HepG2 (cell line): Measurements from ENCODE around the gene ADARB2. TPM values are rescaled to one million over a fixed set of nuclear protein-coding genes. Genes with fewer than 3 reads are reported as not detected.

Experiments used
- ATAC-seq: fragments of 200-7000 bp; cut with Tn5 transposase; 3 replicates; pipeline ENCODE4 v1.9.1; 2020; ENCODE audit warnings: mild to moderate bottlenecking, moderate library complexity
- BruUV-seq: library from RNA; stranded (reverse); fragments of 400-500 nt; replicated peaks from 2 replicates; lab custom pipeline; 2021; lab: Mats Ljungman, UMichigan
- CTCF ChIA-PET: fragments of 300-600 bp; formaldehyde crosslinking; extraction: SDS; loops from one replicate; lab custom pipeline; 2021; ENCODE audit warnings: low total read pairs, inconsistent platforms, low intra/inter-chr PET ratio; lab: Yijun Ruan, JAX
- POLR2A ChIA-PET: fragments of 350-600 bp; sonication (Branson Sonifier 250); formaldehyde crosslinking; loops from one replicate; lab custom pipeline; 2020; ENCODE audit warnings: antibody characterized with exemption, inconsistent platforms; lab: Yijun Ruan, JAX
- DNase-seq: peaks from one replicate; pipeline ENCODE4 v3.0.0-alpha.2; 2015; ENCODE audit warnings: low spot score
- FAIRE-seq: peaks from 3 replicates; lab custom pipeline; 2011; peaks lifted over from hg19 to GRCh38; lab: Jason Lieb, UNC
- H2AFZ ChIP-seq: one replicate; pipeline ENCODE4 v1.6.1; 2011; ENCODE audit warnings: low read length, inconsistent platforms
- H3K27ac ChIP-seq: fragments of 300-600 bp; 3 replicates; pipeline ENCODE4 v1.8.0; 2011; ENCODE audit warnings: mixed run types, mild to moderate bottlenecking, mixed read lengths, low read length, inconsistent platforms; ENCODE audit not compliant: insufficient read depth; ENCODE audit errors: extremely low read length
- H3K27me3 ChIP-seq, 2 experiments: fragments of 200-600 bp in 1 of 2; 2 replicates in 1 of 2; 3 replicates in 1 of 2; pipeline versions ENCODE4 v1.6.0 to v1.8.0; 2011; ENCODE audit warnings: low read length in 2 of 2, mild to moderate bottlenecking in 2 of 2, moderate library complexity in 2 of 2, inconsistent platforms in 1 of 2; ENCODE audit not compliant: insufficient read depth in 2 of 2, control insufficient read depth in 1 of 2
- H3K36me3 ChIP-seq, 2 experiments: fragments of 200-600 bp in 1 of 2; replicated peaks in 1 of 2; 2 replicates in 1 of 2; 3 replicates in 1 of 2; pipeline versions ENCODE4 v1.5.1 to v1.8.0; 2011; ENCODE audit warnings: low read length in 2 of 2, inconsistent platforms in 1 of 2; ENCODE audit not compliant: insufficient read depth in 2 of 2, control insufficient read depth in 1 of 2
- H3K4me1 ChIP-seq: 2 replicates; pipeline ENCODE4 v1.5.1; 2012; ENCODE audit warnings: low read length, inconsistent platforms; ENCODE audit not compliant: insufficient read depth
- H3K4me2 ChIP-seq: 2 replicates; pipeline ENCODE4 v1.6.0; 2011; ENCODE audit warnings: low read depth, low read length, inconsistent platforms
- H3K4me3 ChIP-seq, 3 experiments: fragments of 200-600 bp in 1 of 3; sonication (generic), shearing (Covaris generic) in 1 of 3; replicated peaks in 1 of 3; 2 replicates each; pipeline ENCODE4 v1.5.1; 2011 to 2016; ENCODE audit warnings: low read length in 3 of 3, inconsistent platforms in 2 of 3, low read depth in 2 of 3, mild to moderate bottlenecking in 2 of 3, control low read depth in 1 of 3, mixed read lengths in 1 of 3; ENCODE audit not compliant: insufficient read depth in 1 of 3
- H3K79me2 ChIP-seq: one replicate; pipeline ENCODE4 v1.6.1; 2011; ENCODE audit warnings: low read length, inconsistent platforms; ENCODE audit not compliant: insufficient read depth
- H3K9ac ChIP-seq: 2 replicates; pipeline ENCODE4 v1.6.0; 2011; ENCODE audit warnings: mild to moderate bottlenecking, low read depth, low read length, inconsistent platforms; ENCODE audit not compliant: insufficient read depth
- H3K9me3 ChIP-seq: 2 replicates; pipeline ENCODE4 v1.5.1; 2012; ENCODE audit warnings: mild to moderate bottlenecking, low read length
- H4K20me1 ChIP-seq: 2 replicates; pipeline ENCODE4 v1.6.0; 2011; ENCODE audit warnings: inconsistent platforms, mild to moderate bottlenecking, low read length, moderate library complexity; ENCODE audit not compliant: insufficient read depth
- MTF2 ChIP-seq: sonication (generic); formaldehyde crosslinking; IDR thresholded peaks from 2 replicates; pipeline ENCODE4 v1.5.0; 2020; ENCODE audit warnings: missing genetic modification reagents, borderline replicate concordance
- MYNN ChIP-seq: sonication (generic); formaldehyde crosslinking; IDR thresholded peaks from 2 replicates; pipeline ENCODE4 v1.4.0; 2020; ENCODE audit warnings: mild to moderate bottlenecking, low read depth, missing genetic modification reagents
- RXRB ChIP-seq: IDR thresholded peaks from 2 replicates; pipeline ENCODE4 v1.6.1; 2016; ENCODE audit warnings: borderline replicate concordance, missing genetic modification reagents, missing compliant biosample characterization
- SMAD3 ChIP-seq: sonication (generic); formaldehyde crosslinking; IDR thresholded peaks from 2 replicates; pipeline ENCODE4 v1.4.0; 2020; ENCODE audit warnings: missing genetic modification reagents
- SP1 ChIP-seq, 2 experiments: fragments of 450-650 bp in 1 of 2; sonication (generic) in 1 of 2; formaldehyde crosslinking in 1 of 2; IDR thresholded peaks; 2 replicates each; pipeline versions ENCODE4 v1.4.0 to v1.6.1; 2016 to 2020; ENCODE audit warnings: missing genetic modification reagents in 1 of 2
- ZNF224 ChIP-seq: sonication (generic); formaldehyde crosslinking; IDR thresholded peaks from 2 replicates; pipeline ENCODE4 v1.5.0; 2020; ENCODE audit warnings: mild to moderate bottlenecking, missing genetic modification reagents
- ZNF589 ChIP-seq: sonication (generic); formaldehyde crosslinking; conservative IDR thresholded peaks from 2 replicates; pipeline ENCODE4 v1.8.0; 2022; ENCODE audit warnings: mild to moderate bottlenecking, moderate library complexity, missing genetic modification reagents
- WGBS: methylation state at CpG from one replicate; pipeline ENCODE4 v1.1.6; 2017; ENCODE audit warnings: low lambda C conversion rate; 5-methylcytosine and 5-hydroxymethylcytosine counted together
- in situ Hi-C: cut with HindIII; loops from 2 replicates; pipeline ENCODE4 v1.10.0; 2017; ENCODE audit warnings: low pct_unique_long_range_greater_than_20kb; ENCODE audit not compliant: extremely low pct_ligation_motif_present
- intact Hi-C: fragments of 100-400 bp; cut with micrococcal nuclease; formaldehyde crosslinking; loops from one replicate; pipeline ENCODE4 v1.10.0; 2022; ENCODE audit not compliant: unreplicated experiment
- polyA plus RNA-seq, 8 experiments: library from polyadenylated mRNA; depleted of rRNA in 3 of 8; stranded (reverse) in 7 of 8; unstranded in 1 of 8; fragments of >200 nt; fragmentation: Illumina TruSeq in 4 of 8; extraction: Trizol in 4 of 8; gene quantifications; 2 replicates each; pipeline versions ENCODE4 v1.2.1 to v1.2.3, GENCODE V29; 2011 to 2016; ENCODE audit warnings: low read depth in 4 of 8, missing spikeins in 1 of 8, mixed read lengths in 1 of 8; ENCODE audit not compliant: insufficient read depth in 1 of 8
- total RNA-seq, 5 experiments: library from RNA; depleted of rRNA; stranded (reverse); fragments of >200 nt; fragmentation: Illumina TruSeq; extraction: Trizol; gene quantifications; 2 replicates each; pipeline ENCODE4 v1.2.3, GENCODE V29; 2016; ENCODE audit warnings: low read depth in 1 of 5
- TF ChIP-seq, protein P1 (sequence below): sonication (generic); formaldehyde crosslinking; IDR thresholded peaks from 2 replicates; pipeline ENCODE4 v1.8.0; 2022; ENCODE audit warnings: mild to moderate bottlenecking, missing genetic modification reagents, moderate library complexity
- TF ChIP-seq, protein P2 (sequence below): sonication (generic); formaldehyde crosslinking; IDR thresholded peaks from 2 replicates; pipeline ENCODE4 v1.4.0; 2020; ENCODE audit warnings: mild to moderate bottlenecking, missing genetic modification reagents, borderline replicate concordance
- TF ChIP-seq, protein P3 (sequence below): sonication (generic); formaldehyde crosslinking; IDR thresholded peaks from 2 replicates; pipeline ENCODE4 v1.9.0; 2021; ENCODE audit warnings: mild to moderate bottlenecking, missing genetic modification reagents

Gene ADARB2
- total and polyA plus RNA-seq, 2 of the 13 experiments (the other 11 are each of a cell fraction or from before 2014, with no cell fraction given): not detected

DNA sequence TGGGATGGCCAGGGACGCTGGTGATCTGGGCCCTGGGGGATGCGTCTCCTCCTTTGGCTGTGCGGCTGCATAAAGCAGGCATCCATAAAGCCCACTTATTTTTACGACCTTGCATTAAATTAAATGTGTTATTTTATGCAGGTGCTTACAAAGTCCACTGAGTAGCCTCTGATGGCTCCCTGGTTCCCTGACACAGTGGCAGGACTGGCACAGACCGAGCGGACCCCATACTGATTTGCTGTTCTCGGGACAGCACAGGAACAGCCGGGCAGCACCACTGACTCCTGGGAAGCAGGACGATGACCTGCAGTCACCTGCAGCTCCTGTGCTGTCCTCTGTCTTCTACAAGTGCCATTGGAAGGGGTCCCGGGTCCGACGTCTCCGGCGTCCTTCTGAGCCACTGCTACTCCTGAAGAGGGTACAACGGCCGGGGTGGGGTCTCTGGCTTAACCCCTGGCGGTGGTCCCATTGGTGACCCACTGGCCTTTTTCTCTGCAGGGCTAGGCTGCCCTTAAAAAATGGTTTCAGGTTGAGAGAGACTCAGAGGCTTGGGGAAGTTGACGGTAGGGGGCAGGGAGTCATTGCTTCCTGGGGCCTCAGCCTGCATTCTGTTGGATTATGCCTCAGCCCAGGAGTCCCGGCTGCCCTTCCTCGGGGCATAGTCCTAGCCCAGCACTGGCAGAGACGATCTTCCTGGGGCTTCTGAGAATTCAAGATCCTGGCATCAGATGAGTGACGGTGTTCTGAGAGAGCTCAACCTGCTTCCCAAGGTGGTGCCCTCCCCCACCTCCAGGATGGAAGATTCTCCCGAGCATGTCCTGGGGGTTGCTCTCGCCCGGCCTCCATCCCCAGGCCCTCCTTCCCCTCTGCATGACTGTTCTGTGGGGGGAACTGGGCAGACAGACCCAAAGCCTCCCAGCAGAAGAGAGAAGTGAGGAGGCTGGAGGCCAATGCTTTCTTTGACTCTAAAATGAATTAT, 330.1 kb downstream of the ADARB2 start:
- no peak overlapping the region for H3K4me3 ChIP-seq
- ChIA-PET CTCF (no interaction called here), POLR2A (no interaction called here)
- peaks cover 12 to 78% of the 10 kb centered on the region in 2 experiments for H3K27me3 ChIP-seq
- FAIRE-seq: no peak
- H3K4me1 ChIP-seq: no peaks in the 10 kb centered on the region
- WGBS: 14% methylated on average over 12 of the region's 25 CpGs
- no TSS peak for BruUV-seq
- H2AFZ ChIP-seq: no peak overlapping the region
- H3K36me3 ChIP-seq: no peaks in the 10 kb centered on the region
- no peaks in the 10 kb centered on the region for H3K79me2 ChIP-seq
- H4K20me1 ChIP-seq: no peaks in the 10 kb centered on the region
- no peak for ATAC-seq
- H3K27ac ChIP-seq: no peak overlapping the region
- no peak overlapping the region for H3K9ac ChIP-seq
- in situ Hi-C loops (no loop called here), intact Hi-C loops (no loop called here)
- no peaks in the 10 kb centered on the region for H3K9me3 ChIP-seq
- H3K4me2 ChIP-seq: no peak overlapping the region
- DNase-seq: no peak
- TF ChIP-seq MTF2 (CRISPR knock-in tag) (no peak), SMAD3 (no peak), RXRB (CRISPR knock-in tag) (no peak), ZNF589 (no peak), ZNF224 (CRISPR knock-in tag) (no peak), SP1 (IDR thresholded peaks at IDR 0.05) (no peak), SP1 (CRISPR knock-in tag; IDR thresholded peaks at IDR 0.05) (no peak), MYNN (CRISPR knock-in tag) (no peak)
- TF ChIP-seq, protein P1, sequence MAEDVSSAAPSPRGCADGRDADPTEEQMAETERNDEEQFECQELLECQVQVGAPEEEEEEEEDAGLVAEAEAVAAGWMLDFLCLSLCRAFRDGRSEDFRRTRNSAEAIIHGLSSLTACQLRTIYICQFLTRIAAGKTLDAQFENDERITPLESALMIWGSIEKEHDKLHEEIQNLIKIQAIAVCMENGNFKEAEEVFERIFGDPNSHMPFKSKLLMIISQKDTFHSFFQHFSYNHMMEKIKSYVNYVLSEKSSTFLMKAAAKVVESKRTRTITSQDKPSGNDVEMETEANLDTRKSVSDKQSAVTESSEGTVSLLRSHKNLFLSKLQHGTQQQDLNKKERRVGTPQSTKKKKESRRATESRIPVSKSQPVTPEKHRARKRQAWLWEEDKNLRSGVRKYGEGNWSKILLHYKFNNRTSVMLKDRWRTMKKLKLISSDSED (CRISPR knock-in tag): no peak
- TF ChIP-seq, protein P2, sequence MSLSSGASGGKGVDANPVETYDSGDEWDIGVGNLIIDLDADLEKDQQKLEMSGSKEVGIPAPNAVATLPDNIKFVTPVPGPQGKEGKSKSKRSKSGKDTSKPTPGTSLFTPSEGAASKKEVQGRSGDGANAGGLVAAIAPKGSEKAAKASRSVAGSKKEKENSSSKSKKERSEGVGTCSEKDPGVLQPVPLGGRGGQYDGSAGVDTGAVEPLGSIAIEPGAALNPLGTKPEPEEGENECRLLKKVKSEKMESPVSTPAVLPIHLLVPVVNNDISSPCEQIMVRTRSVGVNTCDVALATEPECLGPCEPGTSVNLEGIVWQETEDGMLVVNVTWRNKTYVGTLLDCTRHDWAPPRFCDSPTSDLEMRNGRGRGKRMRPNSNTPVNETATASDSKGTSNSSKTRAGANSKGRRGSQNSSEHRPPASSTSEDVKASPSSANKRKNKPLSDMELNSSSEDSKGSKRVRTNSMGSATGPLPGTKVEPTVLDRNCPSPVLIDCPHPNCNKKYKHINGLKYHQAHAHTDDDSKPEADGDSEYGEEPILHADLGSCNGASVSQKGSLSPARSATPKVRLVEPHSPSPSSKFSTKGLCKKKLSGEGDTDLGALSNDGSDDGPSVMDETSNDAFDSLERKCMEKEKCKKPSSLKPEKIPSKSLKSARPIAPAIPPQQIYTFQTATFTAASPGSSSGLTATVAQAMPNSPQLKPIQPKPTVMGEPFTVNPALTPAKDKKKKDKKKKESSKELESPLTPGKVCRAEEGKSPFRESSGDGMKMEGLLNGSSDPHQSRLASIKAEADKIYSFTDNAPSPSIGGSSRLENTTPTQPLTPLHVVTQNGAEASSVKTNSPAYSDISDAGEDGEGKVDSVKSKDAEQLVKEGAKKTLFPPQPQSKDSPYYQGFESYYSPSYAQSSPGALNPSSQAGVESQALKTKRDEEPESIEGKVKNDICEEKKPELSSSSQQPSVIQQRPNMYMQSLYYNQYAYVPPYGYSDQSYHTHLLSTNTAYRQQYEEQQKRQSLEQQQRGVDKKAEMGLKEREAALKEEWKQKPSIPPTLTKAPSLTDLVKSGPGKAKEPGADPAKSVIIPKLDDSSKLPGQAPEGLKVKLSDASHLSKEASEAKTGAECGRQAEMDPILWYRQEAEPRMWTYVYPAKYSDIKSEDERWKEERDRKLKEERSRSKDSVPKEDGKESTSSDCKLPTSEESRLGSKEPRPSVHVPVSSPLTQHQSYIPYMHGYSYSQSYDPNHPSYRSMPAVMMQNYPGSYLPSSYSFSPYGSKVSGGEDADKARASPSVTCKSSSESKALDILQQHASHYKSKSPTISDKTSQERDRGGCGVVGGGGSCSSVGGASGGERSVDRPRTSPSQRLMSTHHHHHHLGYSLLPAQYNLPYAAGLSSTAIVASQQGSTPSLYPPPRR (CRISPR knock-in tag): no peak
- TF ChIP-seq, protein P3, sequence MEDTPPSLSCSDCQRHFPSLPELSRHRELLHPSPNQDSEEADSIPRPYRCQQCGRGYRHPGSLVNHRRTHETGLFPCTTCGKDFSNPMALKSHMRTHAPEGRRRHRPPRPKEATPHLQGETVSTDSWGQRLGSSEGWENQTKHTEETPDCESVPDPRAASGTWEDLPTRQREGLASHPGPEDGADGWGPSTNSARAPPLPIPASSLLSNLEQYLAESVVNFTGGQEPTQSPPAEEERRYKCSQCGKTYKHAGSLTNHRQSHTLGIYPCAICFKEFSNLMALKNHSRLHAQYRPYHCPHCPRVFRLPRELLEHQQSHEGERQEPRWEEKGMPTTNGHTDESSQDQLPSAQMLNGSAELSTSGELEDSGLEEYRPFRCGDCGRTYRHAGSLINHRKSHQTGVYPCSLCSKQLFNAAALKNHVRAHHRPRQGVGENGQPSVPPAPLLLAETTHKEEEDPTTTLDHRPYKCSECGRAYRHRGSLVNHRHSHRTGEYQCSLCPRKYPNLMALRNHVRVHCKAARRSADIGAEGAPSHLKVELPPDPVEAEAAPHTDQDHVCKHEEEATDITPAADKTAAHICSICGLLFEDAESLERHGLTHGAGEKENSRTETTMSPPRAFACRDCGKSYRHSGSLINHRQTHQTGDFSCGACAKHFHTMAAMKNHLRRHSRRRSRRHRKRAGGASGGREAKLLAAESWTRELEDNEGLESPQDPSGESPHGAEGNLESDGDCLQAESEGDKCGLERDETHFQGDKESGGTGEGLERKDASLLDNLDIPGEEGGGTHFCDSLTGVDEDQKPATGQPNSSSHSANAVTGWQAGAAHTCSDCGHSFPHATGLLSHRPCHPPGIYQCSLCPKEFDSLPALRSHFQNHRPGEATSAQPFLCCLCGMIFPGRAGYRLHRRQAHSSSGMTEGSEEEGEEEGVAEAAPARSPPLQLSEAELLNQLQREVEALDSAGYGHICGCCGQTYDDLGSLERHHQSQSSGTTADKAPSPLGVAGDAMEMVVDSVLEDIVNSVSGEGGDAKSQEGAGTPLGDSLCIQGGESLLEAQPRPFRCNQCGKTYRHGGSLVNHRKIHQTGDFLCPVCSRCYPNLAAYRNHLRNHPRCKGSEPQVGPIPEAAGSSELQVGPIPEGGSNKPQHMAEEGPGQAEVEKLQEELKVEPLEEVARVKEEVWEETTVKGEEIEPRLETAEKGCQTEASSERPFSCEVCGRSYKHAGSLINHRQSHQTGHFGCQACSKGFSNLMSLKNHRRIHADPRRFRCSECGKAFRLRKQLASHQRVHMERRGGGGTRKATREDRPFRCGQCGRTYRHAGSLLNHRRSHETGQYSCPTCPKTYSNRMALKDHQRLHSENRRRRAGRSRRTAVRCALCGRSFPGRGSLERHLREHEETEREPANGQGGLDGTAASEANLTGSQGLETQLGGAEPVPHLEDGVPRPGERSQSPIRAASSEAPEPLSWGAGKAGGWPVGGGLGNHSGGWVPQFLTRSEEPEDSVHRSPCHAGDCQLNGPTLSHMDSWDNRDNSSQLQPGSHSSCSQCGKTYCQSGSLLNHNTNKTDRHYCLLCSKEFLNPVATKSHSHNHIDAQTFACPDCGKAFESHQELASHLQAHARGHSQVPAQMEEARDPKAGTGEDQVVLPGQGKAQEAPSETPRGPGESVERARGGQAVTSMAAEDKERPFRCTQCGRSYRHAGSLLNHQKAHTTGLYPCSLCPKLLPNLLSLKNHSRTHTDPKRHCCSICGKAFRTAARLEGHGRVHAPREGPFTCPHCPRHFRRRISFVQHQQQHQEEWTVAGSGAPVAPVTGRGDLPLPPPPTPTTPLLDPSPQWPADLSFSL (CRISPR knock-in tag): no peak
